Raji (cell line): ENCODE data around the gene SNAP29.

ENCODE experiments used
- POLR2A ChIP-seq: IDR thresholded peaks from 2 replicates; pipeline ENCODE4 v1.6.1; 2011; ENCODE audit warnings: low read depth, low read length, control low read depth; ENCODE audit not compliant: insufficient read depth

Gene SNAP29

GRCh38 chr22:20834206-20834605 lies 24.6 kb upstream of the SNAP29 start:
- no peak for TF ChIP-seq POLR2A

- TF ChIP-seq POLR2A: no peak
Measured at GRCh38 chr22:20834725-20835124, 24.1 kb upstream of the SNAP29 start.

GRCh38 chr22:20836987-20837823 lies 21.6 kb upstream of the SNAP29 start:
- TF ChIP-seq POLR2A: no peak

- TF ChIP-seq POLR2A: no peak
Measured at GRCh38 chr22:20839837-20840645, 18.8 kb upstream of the SNAP29 start.

- no peak for TF ChIP-seq POLR2A
Measured at GRCh38 chr22:20840646-20841371, 18.0 kb upstream of the SNAP29 start.

GRCh38 chr22:20843501-20843900 lies 15.3 kb upstream of the SNAP29 start:
- no peak for TF ChIP-seq POLR2A

- no peak for TF ChIP-seq POLR2A
Measured at GRCh38 chr22:20844055-20845037, 14.5 kb upstream of the SNAP29 start.

GRCh38 chr22:20847318-20847822 lies 11.4 kb upstream of the SNAP29 start:
- TF ChIP-seq POLR2A: no peak

GRCh38 chr22:20852076-20852475 lies 6.7 kb upstream of the SNAP29 start:
- no peak for TF ChIP-seq POLR2A

GRCh38 chr22:20852503-20852902 lies 6.3 kb upstream of the SNAP29 start:
- no peak for TF ChIP-seq POLR2A

GRCh38 chr22:20853236-20853660 lies 5.6 kb upstream of the SNAP29 start:
- no peak for TF ChIP-seq POLR2A

GRCh38 chr22:20857247-20857643 lies 1.6 kb upstream of the SNAP29 start:
- no peak for TF ChIP-seq POLR2A

- no peak for TF ChIP-seq POLR2A
Measured at GRCh38 chr22:20857838-20858614, 781 bp upstream of the SNAP29 start.
